Smooth muscle cell (in vitro differentiated cells): ENCODE results near the gene GPR107. TPM values are rescaled to one million over a fixed set of nuclear protein-coding genes. Genes with fewer than 3 reads are reported as not detected.
A peak's percentile ranks its signal among the peaks of the same experiment; 100 is the strongest.

Experiments
- DNase-seq: peaks from one replicate; lab custom pipeline; 2025; ENCODE audit not compliant: unreplicated experiment; lab: John Stamatoyannopoulos, UW
- H2AFZ ChIP-seq: fragments of 200-600 bp; sonication (generic); 2 replicates; pipeline ENCODE4 v1.6.0; 2016; ENCODE audit warnings: antibody characterized with exemption, low read depth, mild to moderate bottlenecking
- H3F3A ChIP-seq: fragments of 200-600 bp; sonication (generic); 2 replicates; pipeline ENCODE4 v1.6.0; 2017; ENCODE audit warnings: antibody characterized with exemption, low read depth
- H3K27ac ChIP-seq: fragments of 200-600 bp; sonication (generic); 2 replicates; pipeline ENCODE4 v1.5.1; 2016; ENCODE audit warnings: low read depth, mild to moderate bottlenecking
- H3K27me3 ChIP-seq: fragments of 200-600 bp; sonication (generic); 2 replicates; pipeline ENCODE4 v1.6.1; 2016; ENCODE audit warnings: low read depth, mild to moderate bottlenecking
- H3K36me3 ChIP-seq: fragments of 200-600 bp; sonication (generic); 2 replicates; pipeline ENCODE4 v1.5.1; 2016; ENCODE audit warnings: low read depth
- H3K4me1 ChIP-seq: fragments of 200-600 bp; sonication (generic); 2 replicates; pipeline ENCODE4 v1.5.1; 2016; ENCODE audit warnings: low read depth
- H3K4me2 ChIP-seq: fragments of 200-600 bp; sonication (generic); 2 replicates; pipeline ENCODE4 v1.6.0; 2016; ENCODE audit warnings: mild to moderate bottlenecking
- H3K4me3 ChIP-seq: fragments of 200-600 bp; sonication (generic); 2 replicates; pipeline ENCODE4 v1.5.1; 2016; ENCODE audit warnings: mild to moderate bottlenecking
- H3K79me2 ChIP-seq: fragments of 200-600 bp; sonication (generic); 2 replicates; pipeline ENCODE4 v1.6.0; 2016; ENCODE audit warnings: low read depth, mild to moderate bottlenecking
- H3K9ac ChIP-seq: fragments of 200-600 bp; sonication (generic); 2 replicates; pipeline ENCODE4 v1.6.0; 2016; ENCODE audit warnings: low read depth
- H3K9me3 ChIP-seq: fragments of 200-600 bp; sonication (generic); replicated peaks from 2 replicates; pipeline ENCODE4 v1.5.1; 2016; ENCODE audit warnings: low read depth
- H4K20me1 ChIP-seq: fragments of 200-600 bp; sonication (generic); 2 replicates; pipeline ENCODE4 v1.6.0; 2016; ENCODE audit warnings: low read depth
- WGBS: methylation state at CpG from one replicate; pipeline ENCODE4 v1.1.7; 2016; ENCODE audit warnings: low lambda C conversion rate; 5-methylcytosine and 5-hydroxymethylcytosine counted together
- polyA plus RNA-seq: library from polyadenylated mRNA; unstranded; fragments of >200 nt; fragmentation: Nextera tagmentation; extraction: Ambion mirVana; gene quantifications from 2 replicates; pipeline ENCODE4 v1.2.1, GENCODE V29; 2016
- total RNA-seq: library from RNA; depleted of rRNA; stranded (reverse); fragments of >200 nt; gene quantifications from 2 replicates; pipeline ENCODE4 v1.2.3, GENCODE V29; 2014
- TF ChIP-seq, protein P1 (sequence below): fragments of 200-600 bp; sonication (generic); IDR thresholded peaks from 2 replicates; pipeline ENCODE4 v1.5.1; 2017; ENCODE audit warnings: borderline replicate concordance, mild to moderate bottlenecking, antibody characterized with exemption; ENCODE audit not compliant: insufficient read depth, poor library complexity, severe bottlenecking

The GPR107 gene
- total and polyA plus RNA-seq, 2 experiments from 2014 or later, result 16.2 to 42.7 TPM

DNA sequence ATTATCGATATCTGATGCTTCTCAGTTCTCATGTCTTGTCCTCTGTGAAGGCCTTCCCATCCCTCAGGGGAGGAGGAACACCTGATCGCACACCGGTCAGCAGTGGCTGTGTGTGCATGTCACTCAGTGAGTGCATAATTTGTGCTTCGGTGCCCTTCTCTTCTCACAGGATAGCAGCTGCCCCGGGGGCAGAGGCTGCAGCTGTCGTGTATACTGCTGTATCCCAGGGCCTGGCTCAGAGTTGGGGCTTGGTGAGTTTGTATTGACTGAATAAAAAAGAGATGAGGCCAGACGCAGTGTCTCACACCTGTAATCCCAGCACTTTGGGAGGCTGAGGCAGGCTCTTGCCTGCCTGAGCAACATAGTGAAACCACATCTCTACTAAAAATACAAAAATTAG, 68.8 kb downstream of the GPR107 start:
- Histone ChIP-seq H3K4me1 (peaks cover 18% of the 10 kb centered on the region), H4K20me1 (peaks cover 27% of the 10 kb centered on the region), H3K9ac (no peak overlapping the region), H3K36me3 (no peaks in the 10 kb centered on the region), H3F3A (peaks cover 16% of the 10 kb centered on the region), H3K4me2 (no peak overlapping the region), H3K79me2 (peaks cover 7% of the 10 kb centered on the region), H2AFZ (no peak overlapping the region), H3K4me3 (no peak overlapping the region), H3K27ac (no peak overlapping the region), H3K9me3 (no peaks in the 10 kb centered on the region), H3K27me3 (no peaks in the 10 kb centered on the region)
- DNase-seq, result no peak
- WGBS, result 88% methylated on average over 7 of the region's 7 CpGs
- TF ChIP-seq, protein P1, sequence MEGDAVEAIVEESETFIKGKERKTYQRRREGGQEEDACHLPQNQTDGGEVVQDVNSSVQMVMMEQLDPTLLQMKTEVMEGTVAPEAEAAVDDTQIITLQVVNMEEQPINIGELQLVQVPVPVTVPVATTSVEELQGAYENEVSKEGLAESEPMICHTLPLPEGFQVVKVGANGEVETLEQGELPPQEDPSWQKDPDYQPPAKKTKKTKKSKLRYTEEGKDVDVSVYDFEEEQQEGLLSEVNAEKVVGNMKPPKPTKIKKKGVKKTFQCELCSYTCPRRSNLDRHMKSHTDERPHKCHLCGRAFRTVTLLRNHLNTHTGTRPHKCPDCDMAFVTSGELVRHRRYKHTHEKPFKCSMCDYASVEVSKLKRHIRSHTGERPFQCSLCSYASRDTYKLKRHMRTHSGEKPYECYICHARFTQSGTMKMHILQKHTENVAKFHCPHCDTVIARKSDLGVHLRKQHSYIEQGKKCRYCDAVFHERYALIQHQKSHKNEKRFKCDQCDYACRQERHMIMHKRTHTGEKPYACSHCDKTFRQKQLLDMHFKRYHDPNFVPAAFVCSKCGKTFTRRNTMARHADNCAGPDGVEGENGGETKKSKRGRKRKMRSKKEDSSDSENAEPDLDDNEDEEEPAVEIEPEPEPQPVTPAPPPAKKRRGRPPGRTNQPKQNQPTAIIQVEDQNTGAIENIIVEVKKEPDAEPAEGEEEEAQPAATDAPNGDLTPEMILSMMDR, result no peak

- WGBS, result 90% methylated on average over 7 of the region's 7 CpGs
- H3K27ac ChIP-seq, result no peak overlapping the region
- peaks cover 7% of the 10 kb centered on the region for H3K79me2 ChIP-seq
- H3K9ac ChIP-seq, result no peak overlapping the region
- TF ChIP-seq, protein P1, result no peak
- no peak overlapping the region for H3K4me2 ChIP-seq
- H3K9me3 ChIP-seq, result no peaks in the 10 kb centered on the region
- peaks cover 30% of the 10 kb centered on the region for H3F3A ChIP-seq
- peaks cover 13% of the 10 kb centered on the region for H3K4me1 ChIP-seq
- peaks cover 12% of the 10 kb centered on the region for H4K20me1 ChIP-seq
- no peak overlapping the region for H3K4me3 ChIP-seq
- H2AFZ ChIP-seq, result no peak overlapping the region
- no peaks in the 10 kb centered on the region for H3K27me3 ChIP-seq
- no peaks in the 10 kb centered on the region for H3K36me3 ChIP-seq
- DNase-seq, result no peak
Observed at GRCh38 chr9:130124085-130124860, 70.6 kb downstream of the GPR107 start.

DNA sequence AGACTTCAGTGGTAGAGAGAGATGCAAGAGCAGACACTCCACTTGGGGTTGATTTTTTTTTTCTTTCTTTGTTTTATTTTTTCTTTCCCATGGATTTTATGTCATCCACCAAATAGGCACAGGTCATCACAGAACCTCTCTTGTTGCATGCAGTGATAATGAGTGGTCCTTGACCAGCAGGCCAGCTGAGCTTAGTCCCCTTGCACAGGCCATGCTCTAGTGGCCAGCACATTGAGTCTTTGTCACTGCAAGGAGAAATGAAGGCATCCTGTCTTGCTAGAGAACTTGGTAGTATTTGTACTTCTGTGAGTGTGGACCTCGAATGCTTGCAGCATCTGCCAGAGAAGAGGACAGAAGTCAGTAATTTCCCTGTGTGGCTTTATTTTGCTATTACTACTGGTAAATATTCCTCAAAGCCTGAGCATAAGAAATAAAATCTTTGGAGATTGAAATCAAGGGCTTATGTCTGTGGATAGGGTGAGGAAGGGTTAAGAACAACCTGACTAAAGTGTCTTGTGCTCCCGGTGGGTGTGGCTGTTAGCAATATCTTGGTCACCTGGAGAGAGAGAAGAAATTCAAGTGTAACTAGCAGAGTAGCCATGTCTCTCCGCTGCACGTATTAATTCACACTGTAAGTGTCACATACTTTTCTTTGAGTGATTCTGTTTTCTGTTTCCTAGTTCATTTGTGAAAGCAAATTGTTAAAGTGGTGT, 73.2 kb downstream of the GPR107 start:
- H3K4me1 ChIP-seq, result peaks cover 14% of the 10 kb centered on the region
- no peak overlapping the region for H2AFZ ChIP-seq

More for the DNA sequence above, 73.2 kb downstream of the GPR107 start:
- peak overlapping the region; percentile 100 for H3K27ac ChIP-seq
- no peak overlapping the region for H3K4me2 ChIP-seq
- DNase-seq, result no peak
- no peak overlapping the region for H3K9ac ChIP-seq
- peaks cover 43% of the 10 kb centered on the region for H3F3A ChIP-seq
- peaks cover 7% of the 10 kb centered on the region for H3K79me2 ChIP-seq
- WGBS, result 72% methylated on average over 4 of the region's 4 CpGs
- TF ChIP-seq, protein P1, result no peak
- H3K36me3 ChIP-seq, result no peaks in the 10 kb centered on the region
- H3K4me3 ChIP-seq, result no peak overlapping the region
- no peaks in the 10 kb centered on the region for H4K20me1 ChIP-seq
- no peaks in the 10 kb centered on the region for H3K9me3 ChIP-seq
- H3K27me3 ChIP-seq, result no peaks in the 10 kb centered on the region
